Spleen (tissue), 7 donors: ENCODE measurements around the gene WDR90.

ENCODE experiments used
- POLR2AphosphoS5 ChIP-seq, 3 donors: sonication (generic); formaldehyde crosslinking; IDR thresholded peaks; one replicate each; pipeline ENCODE4 v1.5.1; 2017; ENCODE audit warnings: antibody characterized with exemption in 3 of 3
- TF ChIP-seq, protein P1 (sequence below), 11 experiments: fragments of 200-600 bp in 7 of 11; fragments of 450-650 bp in 4 of 11; sonication (generic) in 4 of 11; IDR thresholded peaks in 8 of 11; conservative IDR thresholded peaks in 3 of 11; 1 replicate in 7 of 11; 2 replicates in 4 of 11; pipeline versions ENCODE4 v1.4.0 to v1.8.0; 2016 to 2021; ENCODE audit warnings: antibody characterized with exemption in 11 of 11, inconsistent platforms in 4 of 11, mild to moderate bottlenecking in 1 of 11
- donor health status: DM: no; HTN: no; CAD: no; lungs with moderate emphysema.
- donor health status: DM: no; HTN: no; CAD: no.
- donor health status: DM: no; HTN: no; CAD: no.

- TF ChIP-seq, protein P1, sequence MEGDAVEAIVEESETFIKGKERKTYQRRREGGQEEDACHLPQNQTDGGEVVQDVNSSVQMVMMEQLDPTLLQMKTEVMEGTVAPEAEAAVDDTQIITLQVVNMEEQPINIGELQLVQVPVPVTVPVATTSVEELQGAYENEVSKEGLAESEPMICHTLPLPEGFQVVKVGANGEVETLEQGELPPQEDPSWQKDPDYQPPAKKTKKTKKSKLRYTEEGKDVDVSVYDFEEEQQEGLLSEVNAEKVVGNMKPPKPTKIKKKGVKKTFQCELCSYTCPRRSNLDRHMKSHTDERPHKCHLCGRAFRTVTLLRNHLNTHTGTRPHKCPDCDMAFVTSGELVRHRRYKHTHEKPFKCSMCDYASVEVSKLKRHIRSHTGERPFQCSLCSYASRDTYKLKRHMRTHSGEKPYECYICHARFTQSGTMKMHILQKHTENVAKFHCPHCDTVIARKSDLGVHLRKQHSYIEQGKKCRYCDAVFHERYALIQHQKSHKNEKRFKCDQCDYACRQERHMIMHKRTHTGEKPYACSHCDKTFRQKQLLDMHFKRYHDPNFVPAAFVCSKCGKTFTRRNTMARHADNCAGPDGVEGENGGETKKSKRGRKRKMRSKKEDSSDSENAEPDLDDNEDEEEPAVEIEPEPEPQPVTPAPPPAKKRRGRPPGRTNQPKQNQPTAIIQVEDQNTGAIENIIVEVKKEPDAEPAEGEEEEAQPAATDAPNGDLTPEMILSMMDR (IDR thresholded peaks at IDR 0.05 in 8 of 11, conservative IDR thresholded peaks at IDR 0.05 in 3 of 11): no peak
- peak; percentile 79 to 87 (median 80) for TF ChIP-seq POLR2AphosphoS5 (IDR thresholded peaks at IDR 0.05)
Observed at GRCh38 chr16:679814-680624, 30.9 kb downstream of the WDR90 start, which contains the start of gene STUB1.
